ENCODE results near the gene IFNAR1. TPM values are rescaled to one million over a fixed set of nuclear protein-coding genes. Genes with fewer than 3 reads are reported as not detected.

The IFNAR1 gene
- total RNA-seq, 1 donor from 2014 or later, result 24.4 TPM

DNA sequence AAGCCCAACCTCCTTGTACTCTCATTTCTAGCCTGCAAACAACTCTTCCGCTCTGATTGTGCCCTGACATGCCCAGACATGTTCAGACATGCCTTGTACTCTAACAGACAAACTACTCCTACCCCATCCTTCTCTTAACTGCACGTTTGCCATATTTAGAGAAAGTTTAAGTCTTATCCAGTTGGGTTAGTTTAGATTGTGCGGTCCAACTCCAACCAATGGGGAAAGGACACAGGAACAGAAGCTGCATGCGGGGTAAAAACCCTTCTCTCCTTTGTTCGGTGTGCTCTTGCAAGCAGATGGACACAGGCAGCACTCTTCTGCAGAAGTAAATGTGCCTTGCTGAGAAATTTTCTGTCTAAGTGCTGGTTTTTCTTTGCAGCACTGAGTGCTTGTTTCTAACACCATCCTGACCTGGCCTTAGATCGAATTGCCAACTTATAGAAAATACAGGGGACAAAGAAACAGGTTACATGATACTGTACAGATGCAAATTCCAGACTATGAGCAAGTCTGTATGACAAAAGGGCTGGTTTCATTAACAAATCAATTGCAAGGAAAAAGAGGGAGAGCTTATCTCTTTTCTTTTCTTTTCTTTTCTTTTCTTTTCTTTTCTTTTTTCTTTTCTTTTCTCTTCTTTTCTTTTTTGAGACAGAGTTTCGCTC, 42.7 kb downstream of the IFNAR1 start:
- peaks cover 29% of the 10 kb centered on the region for H3K9me3 ChIP-seq (replicated peaks)
- H3K27me3 ChIP-seq (ENCODE audit: low read depth), result no peaks in the 10 kb centered on the region
- intact Hi-C loops (cut with micrococcal nuclease), result no loop called here
- no peaks in the 10 kb centered on the region for H3K36me3 ChIP-seq
- DNase-seq, result no peak
- TF ChIP-seq, protein P1, sequence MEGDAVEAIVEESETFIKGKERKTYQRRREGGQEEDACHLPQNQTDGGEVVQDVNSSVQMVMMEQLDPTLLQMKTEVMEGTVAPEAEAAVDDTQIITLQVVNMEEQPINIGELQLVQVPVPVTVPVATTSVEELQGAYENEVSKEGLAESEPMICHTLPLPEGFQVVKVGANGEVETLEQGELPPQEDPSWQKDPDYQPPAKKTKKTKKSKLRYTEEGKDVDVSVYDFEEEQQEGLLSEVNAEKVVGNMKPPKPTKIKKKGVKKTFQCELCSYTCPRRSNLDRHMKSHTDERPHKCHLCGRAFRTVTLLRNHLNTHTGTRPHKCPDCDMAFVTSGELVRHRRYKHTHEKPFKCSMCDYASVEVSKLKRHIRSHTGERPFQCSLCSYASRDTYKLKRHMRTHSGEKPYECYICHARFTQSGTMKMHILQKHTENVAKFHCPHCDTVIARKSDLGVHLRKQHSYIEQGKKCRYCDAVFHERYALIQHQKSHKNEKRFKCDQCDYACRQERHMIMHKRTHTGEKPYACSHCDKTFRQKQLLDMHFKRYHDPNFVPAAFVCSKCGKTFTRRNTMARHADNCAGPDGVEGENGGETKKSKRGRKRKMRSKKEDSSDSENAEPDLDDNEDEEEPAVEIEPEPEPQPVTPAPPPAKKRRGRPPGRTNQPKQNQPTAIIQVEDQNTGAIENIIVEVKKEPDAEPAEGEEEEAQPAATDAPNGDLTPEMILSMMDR (IDR thresholded peaks at IDR 0.05; ENCODE audit: borderline replicate concordance), result no peak
- H3K27ac ChIP-seq (replicated peaks), result no peak overlapping the region
- H3K4me1 ChIP-seq, result peaks cover under 1% of the 10 kb centered on the region
- no peak overlapping the region for H3K4me3 ChIP-seq

DNA sequence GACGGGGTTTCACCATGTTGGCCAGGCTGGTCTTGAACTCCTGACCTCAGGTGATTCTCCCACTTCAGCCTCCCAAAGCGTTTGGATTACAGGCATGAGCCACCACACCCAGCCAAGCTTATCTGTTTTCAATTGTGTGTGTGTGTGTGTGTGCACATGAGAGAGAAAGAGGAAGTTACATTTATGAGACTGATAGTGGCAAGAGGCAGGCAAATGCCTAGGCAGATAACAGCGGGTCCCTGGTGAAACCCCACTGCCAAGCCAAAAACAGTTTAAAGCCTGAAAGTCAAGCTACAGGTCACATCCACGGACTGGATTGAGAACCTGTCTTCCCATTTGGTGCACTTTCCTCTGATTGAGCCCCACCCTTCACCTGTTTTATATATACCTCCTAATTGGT, 43.4 kb downstream of the IFNAR1 start:
- TF ChIP-seq, protein P1 (IDR thresholded peaks at IDR 0.05; ENCODE audit: borderline replicate concordance), result no peak
- Histone ChIP-seq H3K27ac (replicated peaks) (no peak overlapping the region), H3K4me3 (no peak overlapping the region), H3K9me3 (replicated peaks) (peaks cover 29% of the 10 kb centered on the region), H3K36me3 (no peaks in the 10 kb centered on the region), H3K27me3 (ENCODE audit: low read depth) (no peaks in the 10 kb centered on the region), H3K4me1 (no peaks in the 10 kb centered on the region)
- intact Hi-C loops (cut with micrococcal nuclease), result no loop called here
- DNase-seq, result no peak

DNA sequence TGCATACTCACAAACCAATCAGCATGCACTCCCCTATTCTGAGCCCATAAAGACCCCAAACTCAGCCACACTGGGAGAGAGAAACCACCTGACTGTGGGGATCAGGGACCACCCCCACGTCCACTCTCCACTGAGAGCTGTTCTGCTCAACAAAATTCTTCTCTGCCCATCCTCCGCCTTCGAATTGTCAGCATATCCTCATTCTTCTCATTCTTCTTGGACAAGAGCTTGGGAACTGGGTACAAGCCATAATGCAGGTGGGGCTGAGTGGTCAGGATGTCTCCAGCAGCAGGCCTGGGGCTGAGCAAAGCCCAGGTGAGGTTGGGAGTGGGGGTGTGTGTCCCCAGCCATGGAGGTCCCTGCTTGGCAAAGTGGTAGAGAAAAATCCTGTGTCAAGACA, 43.8 kb downstream of the IFNAR1 start:
- no peak overlapping the region for H3K27ac ChIP-seq (replicated peaks)
- DNase-seq, result no peak
- no peaks in the 10 kb centered on the region for H3K4me1 ChIP-seq
- intact Hi-C loops (cut with micrococcal nuclease), result no loop called here
- no peak overlapping the region for H3K4me3 ChIP-seq
- H3K36me3 ChIP-seq, result no peaks in the 10 kb centered on the region
- peaks cover 29% of the 10 kb centered on the region for H3K9me3 ChIP-seq (replicated peaks)
- H3K27me3 ChIP-seq (ENCODE audit: low read depth), result no peaks in the 10 kb centered on the region
- TF ChIP-seq, protein P1 (IDR thresholded peaks at IDR 0.05; ENCODE audit: borderline replicate concordance), result no peak

DNA sequence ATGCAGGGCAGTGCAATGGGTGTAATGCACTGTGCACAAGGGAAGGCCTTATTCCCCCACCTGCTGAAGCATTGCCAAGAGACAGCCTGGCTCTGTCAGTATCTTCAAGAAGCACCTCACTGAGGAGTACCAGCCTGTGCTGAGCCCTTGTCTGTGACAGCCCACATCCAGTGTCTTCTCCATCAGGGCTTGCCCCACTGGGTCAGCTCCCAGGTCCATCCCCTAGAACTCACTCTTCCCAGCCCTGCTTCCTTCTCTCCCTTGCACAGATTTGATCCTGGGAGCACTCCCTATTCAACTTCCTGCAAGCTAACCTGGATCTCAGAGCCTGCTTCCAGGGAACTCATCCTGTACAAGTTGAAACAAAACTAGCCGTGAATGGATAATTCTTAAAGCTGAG, 44.8 kb downstream of the IFNAR1 start:
- intact Hi-C loops (cut with micrococcal nuclease), result no loop called here

DNA sequence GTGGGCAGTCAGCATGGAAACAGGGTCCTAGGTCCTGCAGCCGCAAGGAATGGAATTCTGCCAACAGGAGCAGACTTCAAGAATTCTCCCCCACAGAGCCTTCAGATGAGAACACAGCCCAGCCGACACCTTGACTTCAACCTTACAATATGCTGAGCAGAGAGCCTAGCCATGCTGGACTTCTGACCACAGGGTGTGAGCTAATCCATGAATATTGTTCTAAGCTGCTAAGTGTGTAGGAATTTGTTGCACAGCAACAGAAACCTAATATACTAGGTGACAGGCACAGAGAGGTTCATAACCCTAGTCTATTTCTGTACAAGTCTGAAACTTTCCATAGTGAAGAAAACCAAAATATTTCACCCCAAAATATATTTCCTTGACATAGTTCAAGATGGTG, 45.5 kb downstream of the IFNAR1 start:
- TF ChIP-seq, protein P1 (IDR thresholded peaks at IDR 0.05; ENCODE audit: borderline replicate concordance), result no peak
- Histone ChIP-seq H3K36me3 (no peaks in the 10 kb centered on the region), H3K27ac (replicated peaks) (no peak overlapping the region), H3K27me3 (ENCODE audit: low read depth) (no peaks in the 10 kb centered on the region), H3K4me3 (no peak overlapping the region), H3K9me3 (replicated peaks) (peaks cover 29% of the 10 kb centered on the region), H3K4me1 (peaks cover 6% of the 10 kb centered on the region)
- intact Hi-C loops (cut with micrococcal nuclease), result loop anchor here (5.0 to 10.0 kb wide), 3 partner anchors 74 to 536 kb away; no protein-coding TSS in a partner anchor
- no peak for DNase-seq

More for the DNA sequence above, 44.8 kb downstream of the IFNAR1 start:
- no peaks in the 10 kb centered on the region for H3K27me3 ChIP-seq (ENCODE audit: low read depth)
- H3K36me3 ChIP-seq, result no peaks in the 10 kb centered on the region
- no peak overlapping the region for H3K27ac ChIP-seq (replicated peaks)
- peaks cover 4% of the 10 kb centered on the region for H3K4me1 ChIP-seq
- DNase-seq, result no peak
- no peak overlapping the region for H3K4me3 ChIP-seq
- H3K9me3 ChIP-seq (replicated peaks), result peaks cover 29% of the 10 kb centered on the region
- TF ChIP-seq, protein P1 (IDR thresholded peaks at IDR 0.05; ENCODE audit: borderline replicate concordance), result no peak
